ENCODE results near the gene TMPRSS5. TPM values are rescaled to one million over a fixed set of nuclear protein-coding genes. Genes with fewer than 3 reads are reported as not detected.
"Not testable (repeated sequence)": the region's sequence is repeated elsewhere in the genome, so short reads cannot be mapped to it uniquely, and the experiment has no call there.

Gene TMPRSS5
- total RNA-seq, 2 donors from 2014 or later, result 0.16 to 0.19 TPM

DNA sequence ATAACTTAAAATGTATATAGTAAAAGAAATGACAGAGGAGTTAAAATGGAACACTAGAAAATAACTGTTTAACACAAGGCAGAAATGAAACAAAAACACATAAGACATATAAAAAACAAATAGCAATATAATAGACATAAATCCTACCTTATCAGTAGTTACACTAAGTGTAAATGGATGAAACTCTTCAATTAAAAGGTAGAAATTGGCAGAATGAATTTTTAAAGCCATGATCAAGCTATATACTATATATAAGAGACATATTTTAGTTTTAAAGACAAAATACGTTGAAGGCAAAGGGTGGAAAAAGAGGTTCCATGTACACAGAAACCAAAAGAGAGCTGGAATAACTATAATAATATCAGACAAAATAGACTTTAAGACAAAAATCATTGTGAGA is 4.9 kb upstream of the TMPRSS5 start:
- peaks cover 7 to 33% of the 10 kb centered on the region in 2 donors for H3K9me3 ChIP-seq
- peaks cover 5% of the 10 kb centered on the region for H3K36me3 ChIP-seq
- H3K4me3 ChIP-seq, result no peak overlapping the region
- no peak overlapping the region for H3K27ac ChIP-seq
- TF ChIP-seq CTCF (IDR thresholded peaks at IDR 0.05), result no peak
- H3K27me3 ChIP-seq, result no peaks in the 10 kb centered on the region
- H3K4me1 ChIP-seq, result no peaks in the 10 kb centered on the region
- DNase-seq (ENCODE audit: low spot score), result no peak

DNA sequence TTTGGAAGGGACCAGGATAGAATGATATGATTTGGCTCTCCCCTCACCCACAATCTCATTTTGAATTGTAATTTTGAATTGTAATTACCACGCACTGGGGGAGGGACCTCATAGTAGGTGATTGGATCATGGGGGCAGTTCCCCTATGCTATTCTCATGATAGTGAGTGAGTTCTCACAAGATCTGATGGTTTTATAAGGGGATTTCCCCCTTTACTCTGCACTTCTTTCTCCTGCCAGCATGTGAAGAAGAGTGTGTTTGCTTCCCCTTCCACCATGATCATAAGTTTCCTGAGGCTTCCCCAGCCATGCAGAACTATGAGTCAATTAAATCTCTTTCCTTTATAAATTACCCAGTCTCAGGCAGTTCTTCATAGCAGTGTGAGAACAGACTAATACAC is 2.6 kb downstream of the TMPRSS5 start:
- DNase-seq (ENCODE audit: low spot score); H3K36me3 ChIP-seq; H3K27me3 ChIP-seq; H3K4me1 ChIP-seq; H3K27ac ChIP-seq; H3K4me3 ChIP-seq; H3K9me3 ChIP-seq: not testable (repeated sequence)

DNA sequence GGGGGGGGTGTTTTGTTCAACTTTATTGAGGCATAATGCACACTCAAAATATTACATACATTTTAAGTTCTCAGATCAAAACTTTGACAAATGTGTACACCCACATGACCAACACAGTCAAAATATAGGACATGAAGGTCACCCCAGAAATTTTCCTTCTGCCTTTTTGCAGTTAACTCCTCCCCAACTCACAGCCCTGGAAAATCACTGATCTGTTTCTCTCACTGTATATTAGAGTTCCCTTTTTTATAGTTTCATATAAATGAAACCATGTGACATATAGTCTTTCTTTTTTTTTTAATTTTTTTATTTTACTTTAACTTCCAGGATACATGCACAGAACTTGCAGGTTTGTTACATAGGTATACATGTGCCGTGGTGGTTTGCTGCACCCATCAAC is 4.6 kb downstream of the TMPRSS5 start:
- TF ChIP-seq CTCF (IDR thresholded peaks at IDR 0.05), result no peak
- Histone ChIP-seq H3K4me1 (no peaks in the 10 kb centered on the region), H3K4me3 (no peak overlapping the region)

GRCh38 chr11:113698515-113698914 is 7.6 kb downstream of the TMPRSS5 start:
- H3K27me3 ChIP-seq, result no peaks in the 10 kb centered on the region
- DNase-seq (ENCODE audit: low spot score), result no peak
- TF ChIP-seq CTCF (IDR thresholded peaks at IDR 0.05), result no peak
- no peaks in the 10 kb centered on the region for H3K9me3 ChIP-seq
- no peaks in the 10 kb centered on the region for H3K36me3 ChIP-seq
- no peaks in the 10 kb centered on the region for H3K4me1 ChIP-seq
- no peak overlapping the region for H3K4me3 ChIP-seq
- no peak overlapping the region for H3K27ac ChIP-seq

More for the DNA sequence above, 4.6 kb downstream of the TMPRSS5 start:
- H3K36me3 ChIP-seq, result no peaks in the 10 kb centered on the region
- no peaks in the 10 kb centered on the region for H3K9me3 ChIP-seq
- DNase-seq (ENCODE audit: low spot score), result no peak
- H3K27ac ChIP-seq, result no peak overlapping the region
- no peaks in the 10 kb centered on the region for H3K27me3 ChIP-seq

DNA sequence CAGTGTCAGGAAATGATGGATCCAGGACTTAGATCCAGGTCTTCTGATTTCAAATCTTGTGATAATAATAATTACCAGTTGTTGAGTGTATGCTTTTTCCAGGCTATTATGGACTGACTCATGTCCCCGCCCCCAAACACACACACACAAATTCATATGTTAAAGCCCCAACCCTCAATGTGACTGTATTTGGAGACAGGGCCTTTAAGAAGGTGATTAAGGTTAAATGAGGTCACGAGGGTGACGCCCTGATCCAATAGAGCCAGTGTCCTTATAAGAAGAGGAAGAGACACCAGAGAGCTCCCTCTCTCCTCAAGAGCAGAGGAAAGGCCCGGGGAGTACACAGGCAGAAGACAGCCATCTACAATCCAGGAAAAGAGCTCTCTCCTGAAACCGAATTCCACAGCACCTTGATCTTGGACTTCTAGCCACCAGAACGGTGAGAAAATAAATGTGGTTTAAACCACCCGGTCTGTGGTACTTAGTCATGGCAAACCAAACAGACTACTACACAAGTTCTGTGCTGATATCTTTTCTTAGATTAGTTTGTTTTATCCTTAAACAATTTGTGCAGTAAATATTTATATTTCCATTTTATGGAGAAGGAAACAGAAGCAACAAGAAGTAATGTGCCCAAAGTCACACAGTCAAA is 8.2 kb downstream of the TMPRSS5 start:
- H3K4me3 ChIP-seq, result no peak overlapping the region
- no peaks in the 10 kb centered on the region for H3K4me1 ChIP-seq
- TF ChIP-seq CTCF (IDR thresholded peaks at IDR 0.05), result no peak
- H3K36me3 ChIP-seq, result no peaks in the 10 kb centered on the region
- no peak overlapping the region for H3K27ac ChIP-seq
- no peaks in the 10 kb centered on the region for H3K9me3 ChIP-seq
- no peak for DNase-seq (ENCODE audit: low spot score)
- no peaks in the 10 kb centered on the region for H3K27me3 ChIP-seq

GRCh38 chr11:113697111-113697510 is 9.0 kb downstream of the TMPRSS5 start:
- no peak overlapping the region for H3K27ac ChIP-seq
- DNase-seq (ENCODE audit: low spot score), result no peak
- TF ChIP-seq CTCF (IDR thresholded peaks at IDR 0.05), result no peak
- H3K4me1 ChIP-seq, result no peaks in the 10 kb centered on the region
- no peak overlapping the region for H3K4me3 ChIP-seq
- H3K27me3 ChIP-seq, result no peaks in the 10 kb centered on the region
- no peaks in the 10 kb centered on the region for H3K36me3 ChIP-seq
- H3K9me3 ChIP-seq, result no peaks in the 10 kb centered on the region
